Stimulated activated naive CD8-positive, alpha-beta T cell treated with anti-CD3 and anti-CD28 coated beads, Interleukin-15, amount 100 ng/mL, for 72 hours (primary cell): ENCODE data around the gene NOL4L.
A peak's percentile ranks its signal among the peaks of the same experiment; 100 is the strongest.

Experiments
- ATAC-seq: fragments of 150-1000 bp; cut with Tn5 transposase; 2 replicates; pipeline ENCODE4 v1.10.0; 2021; ENCODE audit warnings: mild to moderate bottlenecking, moderate library complexity
- DNase-seq, 2 donors: peaks; one replicate each; pipeline ENCODE4 v3.0.0; 2021 to 2022
- H3K27ac Mint-ChIP-seq, 2 donors: one replicate each; pipeline ENCODE4 v1.8.0; 2022; ENCODE audit warnings: mild to moderate bottlenecking in 2 of 2, mixed read lengths in 2 of 2, moderate library complexity in 2 of 2
- H3K27me3 Mint-ChIP-seq: one replicate; pipeline ENCODE4 v1.8.0; 2022; ENCODE audit warnings: mixed read lengths
- H3K4me1 Mint-ChIP-seq: one replicate; pipeline ENCODE4 v1.8.0; 2022; ENCODE audit warnings: mild to moderate bottlenecking, mixed read lengths
- H3K4me3 Mint-ChIP-seq, 2 donors: one replicate each; pipeline ENCODE4 v1.8.0; 2022; ENCODE audit warnings: mild to moderate bottlenecking in 2 of 2, mixed read lengths in 2 of 2, moderate library complexity in 1 of 2
- H3K9me3 Mint-ChIP-seq, 2 donors: one replicate each; pipeline ENCODE4 v1.8.0; 2022; ENCODE audit warnings: mixed read lengths in 2 of 2

The NOL4L gene

DNA sequence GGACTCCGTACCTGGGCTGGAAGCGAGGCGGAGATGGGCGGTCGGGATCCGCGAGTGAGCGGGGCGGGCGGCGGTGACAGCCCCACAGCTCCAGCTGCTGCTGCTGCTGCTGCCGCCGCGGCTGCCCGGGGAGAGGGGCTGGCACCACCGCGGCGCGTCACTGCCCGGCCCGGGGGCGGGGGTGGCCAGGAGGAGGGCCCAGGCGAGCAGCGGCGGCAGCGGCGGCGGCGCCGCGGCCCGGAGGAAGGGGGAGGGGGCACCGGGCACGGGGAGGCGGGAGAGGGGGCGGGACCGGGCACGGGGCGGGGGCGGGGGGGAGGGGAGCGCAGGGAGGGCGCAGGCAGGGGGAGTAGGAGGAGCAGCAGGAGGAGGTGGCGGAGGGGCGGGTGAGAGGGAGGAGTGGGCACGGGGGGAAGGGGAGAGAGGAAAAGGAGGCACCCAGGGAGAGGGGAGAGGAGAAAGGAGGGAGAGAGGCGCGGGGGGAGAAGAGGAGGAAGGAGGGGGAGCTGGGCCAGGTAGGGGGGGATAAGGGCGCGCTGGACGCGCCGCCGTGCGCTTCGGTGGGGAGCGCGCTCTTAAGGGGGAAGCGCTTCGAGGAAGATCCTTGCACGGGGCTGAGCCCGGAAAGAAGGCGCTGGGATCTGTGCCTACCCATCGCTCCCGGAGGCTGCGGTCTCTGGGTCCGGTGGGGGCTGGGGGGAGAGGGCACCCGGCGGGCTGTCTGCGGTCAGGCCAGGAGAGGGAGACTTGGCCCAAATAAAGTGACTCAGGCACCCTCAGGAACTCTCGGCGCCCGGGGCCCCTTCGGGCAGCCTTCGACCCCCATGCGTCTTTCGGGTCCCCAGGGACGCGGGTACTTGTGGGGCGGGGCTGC lies 101.5 kb downstream of the NOL4L start:
- Mint-ChIP-seq H3K9me3 (peaks cover 0 to 6% of the 10 kb centered on the region in 2 donors), H3K4me3 (peak overlapping the region; percentile 83 to 87), H3K27me3 (no peaks in the 10 kb centered on the region), H3K27ac (peak overlapping the region in 1 of 2 donors; percentile 76), H3K4me1 (peaks cover 68% of the 10 kb centered on the region)
- DNase-seq (peak; percentile 50 to 54), ATAC-seq (peak; percentile 52)

DNA sequence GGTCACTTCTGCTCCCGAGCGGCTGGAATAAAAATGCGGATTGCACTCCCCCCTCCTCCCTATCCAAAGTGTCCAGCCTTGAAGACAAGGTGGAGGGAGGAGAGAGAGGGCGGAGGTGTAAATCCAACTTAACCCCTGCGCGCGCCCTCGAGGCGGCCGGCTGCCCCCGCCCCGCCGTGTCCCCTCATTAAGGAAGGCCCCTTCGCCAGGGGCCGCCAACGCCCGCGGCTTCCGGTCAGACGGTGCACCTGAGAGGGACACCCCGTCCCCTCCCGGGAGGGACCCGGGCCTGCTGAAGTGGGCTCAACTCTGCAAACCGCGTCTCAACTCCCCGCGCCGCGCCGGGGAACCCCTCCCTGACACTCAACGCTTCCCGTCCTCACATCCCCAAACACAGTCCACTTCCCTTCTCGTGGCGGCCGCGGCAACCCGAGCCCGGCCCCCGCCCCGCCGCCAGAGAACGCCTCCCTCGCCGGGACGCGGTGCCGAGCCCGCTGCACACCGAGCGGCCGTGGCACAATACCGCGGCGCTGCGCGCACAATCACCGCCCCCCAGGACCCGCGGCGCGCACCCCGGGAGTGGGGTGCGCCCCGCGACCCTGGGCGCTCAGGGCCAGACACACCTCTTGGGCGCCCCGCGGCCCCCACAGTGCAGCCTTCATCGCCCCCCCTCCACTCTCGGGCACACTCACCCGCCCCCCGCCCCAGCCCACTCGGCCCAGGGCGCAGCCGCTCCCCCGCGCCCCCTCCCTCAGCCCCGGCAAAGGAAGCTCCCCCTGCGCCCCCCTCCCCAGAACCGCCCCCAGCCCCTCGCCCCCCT lies 102.5 kb downstream of the NOL4L start:
- peak overlapping the region; percentile 82 to 83 for H3K4me3 Mint-ChIP-seq
- ATAC-seq: peak; percentile 33
- H3K27ac Mint-ChIP-seq: no peak overlapping the region
- no peaks in the 10 kb centered on the region for H3K9me3 Mint-ChIP-seq
- H3K4me1 Mint-ChIP-seq: peaks cover 77% of the 10 kb centered on the region
- DNase-seq: peak in 1 of 2 donors; percentile 33
- no peaks in the 10 kb centered on the region for H3K27me3 Mint-ChIP-seq

DNA sequence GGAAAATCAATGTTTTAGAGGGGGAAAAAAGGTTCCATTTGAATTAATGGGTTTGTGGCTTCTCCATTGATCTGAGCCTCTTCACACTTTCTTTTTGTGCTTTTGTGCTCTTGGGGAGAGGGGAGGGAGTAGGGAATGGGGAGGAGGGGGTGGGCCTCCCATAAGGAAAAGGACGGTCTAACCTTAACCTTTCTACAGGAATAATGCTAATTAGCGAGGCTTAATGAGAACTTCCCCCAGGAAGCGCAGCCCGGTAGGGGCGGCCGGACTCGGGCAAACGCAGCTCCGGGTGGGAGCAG lies 103.0 kb downstream of the NOL4L start:
- Mint-ChIP-seq H3K4me1 (peaks cover 78% of the 10 kb centered on the region), H3K4me3 (peak overlapping the region; percentile 55 to 83), H3K9me3 (no peaks in the 10 kb centered on the region), H3K27me3 (no peaks in the 10 kb centered on the region), H3K27ac (no peak overlapping the region)
- no peak for ATAC-seq
- no peak for DNase-seq

DNA sequence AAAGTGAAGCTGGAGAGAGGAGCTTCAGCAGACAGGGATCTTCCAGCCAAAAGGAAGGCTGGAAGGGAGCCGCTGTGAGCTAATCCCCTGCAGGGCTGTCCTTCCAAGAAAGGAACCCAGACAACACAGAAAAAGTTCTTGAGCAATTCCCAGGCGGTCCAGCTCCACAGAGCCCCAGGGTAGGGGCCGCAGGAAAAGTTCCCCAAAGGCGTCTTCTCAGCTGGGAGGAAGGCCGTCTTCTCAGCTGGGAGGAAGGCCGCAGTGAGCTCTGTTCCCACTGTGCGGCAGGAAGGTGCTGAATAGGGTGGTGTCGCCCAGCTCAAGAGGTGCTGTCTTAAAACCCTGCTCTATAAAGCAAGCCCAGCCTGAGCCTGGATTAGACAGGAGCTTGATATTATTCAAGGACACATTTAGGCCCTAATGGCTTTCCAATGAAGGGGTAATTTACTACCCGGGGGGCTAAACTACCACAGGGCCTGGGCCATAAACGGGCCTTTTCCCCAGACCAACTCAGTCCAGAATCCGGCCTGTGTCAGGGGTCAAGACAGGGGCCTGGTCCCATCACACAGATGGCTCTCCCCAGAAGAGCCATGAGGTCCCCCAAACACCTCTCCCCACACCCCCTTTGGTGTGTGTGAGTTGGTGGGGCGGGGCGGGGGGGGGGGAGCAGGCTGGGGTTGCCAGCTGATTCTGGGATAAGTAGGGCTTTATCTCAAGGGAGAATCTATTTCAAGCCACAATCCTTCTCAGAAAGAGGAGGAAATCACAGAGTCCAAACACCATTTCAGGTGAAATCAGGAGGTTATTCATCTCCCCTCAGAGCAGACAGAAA lies 103.6 kb downstream of the NOL4L start:
- Mint-ChIP-seq H3K4me1 (peaks cover 83% of the 10 kb centered on the region), H3K27ac (peak overlapping the region in 1 of 2 donors; percentile 2), H3K4me3 (peak overlapping the region; percentile 55 to 83), H3K27me3 (no peaks in the 10 kb centered on the region), H3K9me3 (no peaks in the 10 kb centered on the region)
- no peak for ATAC-seq
- no peak for DNase-seq

DNA sequence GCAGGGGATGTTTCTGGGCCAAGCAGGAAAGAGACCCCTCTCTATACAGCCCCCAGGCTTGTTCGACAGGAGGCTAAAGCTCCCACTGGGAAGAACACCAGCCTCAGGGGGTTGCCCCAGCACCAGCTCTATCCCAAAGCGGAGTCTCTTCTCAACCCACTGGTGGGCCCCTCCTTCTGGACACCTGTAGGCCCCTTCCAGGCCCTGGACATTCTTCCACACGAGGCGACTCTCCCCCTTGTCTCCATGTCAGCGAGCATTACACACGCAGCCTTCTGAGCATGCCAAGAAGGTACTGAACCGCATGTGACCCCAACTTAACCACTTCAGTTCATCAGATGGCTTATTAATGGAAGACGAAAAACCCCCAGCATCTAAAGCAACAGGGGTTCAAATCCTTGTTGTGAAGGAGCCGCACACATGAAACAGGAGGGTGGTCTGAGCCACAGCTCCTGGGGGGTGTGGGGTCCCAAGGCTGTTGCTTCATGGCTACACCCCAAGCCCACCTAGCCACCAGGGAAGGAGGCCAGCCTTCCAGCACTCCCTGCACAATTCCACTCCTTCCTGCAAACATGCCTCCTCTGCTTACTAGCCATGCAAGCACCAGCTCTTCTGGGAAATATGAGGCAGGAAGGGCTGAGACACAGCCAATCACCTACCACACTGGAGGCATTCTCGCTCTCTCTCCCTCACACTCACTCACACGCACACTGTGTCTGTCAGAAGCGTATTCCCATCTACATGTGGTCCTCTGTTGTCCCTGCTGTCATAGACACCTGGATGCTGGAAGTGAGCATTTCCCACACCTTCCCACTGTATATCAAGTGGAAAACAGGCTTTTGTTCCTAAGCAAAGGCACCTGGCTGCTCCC lies 104.5 kb downstream of the NOL4L start:
- Mint-ChIP-seq H3K4me1 (peaks cover 83% of the 10 kb centered on the region), H3K9me3 (no peaks in the 10 kb centered on the region), H3K27me3 (no peaks in the 10 kb centered on the region), H3K27ac (peak overlapping the region in 1 of 2 donors; percentile 2), H3K4me3 (no peak overlapping the region)
- DNase-seq: no peak
- ATAC-seq: no peak

DNA sequence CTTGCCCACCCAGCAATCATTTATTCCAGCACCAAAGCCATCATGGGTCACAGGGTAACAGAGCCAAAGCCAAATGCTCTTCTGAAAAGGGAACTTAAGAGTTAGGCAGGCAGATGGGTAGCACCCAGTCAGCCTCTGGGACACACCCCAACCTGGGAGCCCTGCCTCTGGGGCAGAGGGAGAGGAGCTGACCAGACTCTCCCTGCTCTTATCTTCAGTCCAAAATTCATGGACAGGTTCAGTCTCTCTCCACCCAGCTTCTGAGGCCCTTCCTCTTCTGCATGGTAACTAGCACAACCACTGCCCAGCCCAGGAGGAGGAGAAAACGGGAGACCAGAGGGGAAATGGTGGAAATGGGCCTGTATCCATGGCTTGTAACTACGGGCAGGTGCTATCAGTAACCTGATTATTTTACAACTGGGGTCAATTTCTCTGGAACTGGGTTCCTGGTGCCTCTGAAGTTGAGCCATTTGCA lies 105.4 kb downstream of the NOL4L start:
- Mint-ChIP-seq H3K4me3 (no peak overlapping the region), H3K9me3 (no peaks in the 10 kb centered on the region), H3K27me3 (no peaks in the 10 kb centered on the region), H3K27ac (peak overlapping the region; percentile 3 to 47), H3K4me1 (peaks cover 83% of the 10 kb centered on the region)
- DNase-seq: no peak
- no peak for ATAC-seq

DNA sequence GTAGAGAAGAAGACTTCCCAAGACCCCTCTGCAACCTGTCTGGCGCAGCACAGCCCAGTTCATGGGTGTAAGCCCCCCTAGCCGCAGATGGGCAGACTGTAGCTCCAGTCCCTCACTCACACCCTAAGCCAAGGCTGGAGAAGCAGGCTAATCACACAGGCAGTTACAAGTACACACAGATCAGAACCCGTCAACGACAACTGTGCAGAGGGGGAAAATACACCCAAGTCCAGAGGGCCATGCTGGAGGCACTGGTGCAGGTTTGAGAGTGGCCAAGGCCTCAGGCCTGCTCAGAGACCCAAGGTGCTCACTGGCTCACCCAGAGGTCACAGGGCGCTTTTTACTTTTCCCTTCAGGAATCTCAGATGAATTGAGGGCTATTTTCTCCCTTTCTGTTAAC lies 106.1 kb downstream of the NOL4L start:
- no peak for ATAC-seq
- no peak overlapping the region for H3K27ac Mint-ChIP-seq
- peaks cover 79% of the 10 kb centered on the region for H3K4me1 Mint-ChIP-seq
- no peaks in the 10 kb centered on the region for H3K27me3 Mint-ChIP-seq
- no peak overlapping the region for H3K4me3 Mint-ChIP-seq
- no peaks in the 10 kb centered on the region for H3K9me3 Mint-ChIP-seq
- DNase-seq: no peak

DNA sequence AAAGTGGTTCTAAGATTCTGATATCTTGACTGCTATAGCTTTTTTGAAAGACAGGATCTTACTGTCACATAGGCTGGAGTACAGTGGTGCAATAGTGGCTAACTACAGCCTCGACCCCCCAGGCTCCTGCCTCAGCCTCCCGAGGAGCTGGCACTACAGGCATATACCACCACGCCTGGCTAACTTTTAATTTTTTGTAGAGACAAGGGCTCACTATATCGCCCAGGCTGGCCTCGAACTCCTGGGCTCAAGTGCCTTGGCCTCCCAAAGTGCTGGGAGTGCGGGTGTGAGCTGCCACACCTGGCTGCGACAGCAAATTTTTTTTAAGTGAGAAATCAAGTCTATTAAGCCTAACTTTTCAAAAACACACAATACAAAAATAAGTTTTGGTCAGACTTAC lies 106.6 kb downstream of the NOL4L start:
- Mint-ChIP-seq H3K4me1 (peaks cover 83% of the 10 kb centered on the region), H3K27ac (peak overlapping the region in 1 of 2 donors; percentile 67), H3K4me3 (no peak overlapping the region), H3K27me3 (no peaks in the 10 kb centered on the region), H3K9me3 (no peaks in the 10 kb centered on the region)
- ATAC-seq (no peak), DNase-seq (no peak)

DNA sequence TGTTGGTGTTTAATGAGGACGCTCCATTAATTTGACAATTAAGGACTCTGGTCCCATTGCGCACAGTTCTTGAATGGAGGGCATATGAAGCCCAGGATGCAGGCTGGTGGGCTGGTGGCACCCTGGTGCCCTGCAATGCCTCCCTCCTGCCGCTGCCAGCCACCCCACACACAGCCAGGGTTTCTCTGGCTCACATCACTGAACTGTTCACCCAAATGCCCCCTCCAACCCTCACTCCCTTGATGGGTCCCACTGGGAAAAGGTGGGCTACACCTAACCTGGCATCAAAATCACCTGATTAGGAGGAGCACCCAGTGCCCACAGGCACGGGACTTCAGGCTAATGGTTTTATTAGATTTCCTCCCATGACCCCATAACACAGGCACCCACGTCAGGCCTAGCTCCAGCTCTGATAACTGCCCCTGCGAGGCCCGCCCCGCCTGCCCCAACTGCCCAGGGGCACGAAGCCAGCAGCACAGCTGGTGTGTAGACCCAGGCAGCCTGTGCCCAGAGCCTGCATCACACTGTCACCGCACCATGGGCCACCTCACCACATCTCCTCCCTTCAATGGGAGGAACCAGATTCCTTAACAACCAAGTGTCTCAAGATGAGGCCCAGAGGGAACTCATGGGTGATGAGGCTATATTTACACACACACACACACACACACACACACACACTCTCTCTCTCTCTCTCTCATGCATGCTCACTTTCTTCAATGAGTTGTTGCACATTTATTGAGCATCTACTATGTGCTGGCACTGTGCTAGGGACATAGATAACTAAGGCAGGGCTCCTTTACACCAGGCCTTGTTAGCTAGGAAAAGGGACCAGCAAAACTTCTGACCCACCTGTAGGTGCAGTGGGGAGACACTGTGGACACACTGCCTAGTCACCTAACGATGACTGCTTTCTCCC lies 107.3 kb downstream of the NOL4L start:
- DNase-seq: no peak
- Mint-ChIP-seq H3K4me1 (peaks cover 85% of the 10 kb centered on the region), H3K27ac (peak overlapping the region in 1 of 2 donors; percentile 8), H3K27me3 (no peaks in the 10 kb centered on the region), H3K9me3 (no peaks in the 10 kb centered on the region), H3K4me3 (no peak overlapping the region)
- no peak for ATAC-seq

DNA sequence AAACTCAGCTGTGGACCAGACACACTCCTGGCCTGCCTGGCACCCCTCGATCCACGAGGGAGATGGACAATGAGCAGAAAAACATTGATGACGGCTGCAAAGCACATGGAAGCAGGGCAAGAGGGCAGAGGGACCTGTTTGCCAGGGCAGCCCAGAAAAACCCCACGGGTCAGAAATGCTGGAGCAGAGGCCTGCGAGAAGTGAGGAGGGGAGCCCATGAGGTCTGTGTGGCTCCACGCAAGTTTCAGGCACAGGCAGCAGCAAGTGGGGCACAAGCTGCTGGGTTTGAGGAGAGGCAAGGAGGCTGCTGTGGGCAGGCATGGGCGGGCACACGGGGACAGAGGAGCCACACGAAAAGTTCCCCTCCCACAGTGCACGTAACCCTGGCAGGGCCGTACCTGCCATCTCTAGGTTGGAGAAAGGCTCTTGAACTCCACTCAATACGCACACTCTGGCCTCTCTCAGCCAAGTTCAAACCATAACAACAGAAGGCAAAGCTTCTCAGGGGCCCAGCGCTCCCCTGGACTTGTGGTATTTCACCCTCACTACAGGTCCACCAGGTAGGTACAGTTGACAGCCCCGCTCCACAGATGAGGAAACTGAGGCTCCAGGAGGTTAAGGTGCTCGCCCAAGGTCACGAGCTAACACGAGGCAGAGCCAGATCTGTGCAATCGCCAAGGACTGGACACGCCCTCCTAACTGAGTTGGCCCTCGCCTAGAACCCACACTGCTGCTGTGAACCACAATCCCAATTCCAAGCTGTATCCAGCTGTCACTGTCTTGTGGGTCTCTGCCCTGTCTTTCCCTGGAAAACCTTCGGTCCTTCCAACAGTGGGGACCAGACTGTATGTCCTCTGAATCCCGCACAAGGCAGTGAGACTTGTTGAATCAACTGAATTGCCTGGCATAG lies 108.2 kb downstream of the NOL4L start:
- Mint-ChIP-seq H3K27me3 (no peaks in the 10 kb centered on the region), H3K4me1 (peaks cover 82% of the 10 kb centered on the region), H3K9me3 (no peaks in the 10 kb centered on the region), H3K4me3 (peak overlapping the region; percentile 30 to 45), H3K27ac (peak overlapping the region in 1 of 2 donors; percentile 19)
- DNase-seq: no peak
- no peak for ATAC-seq

DNA sequence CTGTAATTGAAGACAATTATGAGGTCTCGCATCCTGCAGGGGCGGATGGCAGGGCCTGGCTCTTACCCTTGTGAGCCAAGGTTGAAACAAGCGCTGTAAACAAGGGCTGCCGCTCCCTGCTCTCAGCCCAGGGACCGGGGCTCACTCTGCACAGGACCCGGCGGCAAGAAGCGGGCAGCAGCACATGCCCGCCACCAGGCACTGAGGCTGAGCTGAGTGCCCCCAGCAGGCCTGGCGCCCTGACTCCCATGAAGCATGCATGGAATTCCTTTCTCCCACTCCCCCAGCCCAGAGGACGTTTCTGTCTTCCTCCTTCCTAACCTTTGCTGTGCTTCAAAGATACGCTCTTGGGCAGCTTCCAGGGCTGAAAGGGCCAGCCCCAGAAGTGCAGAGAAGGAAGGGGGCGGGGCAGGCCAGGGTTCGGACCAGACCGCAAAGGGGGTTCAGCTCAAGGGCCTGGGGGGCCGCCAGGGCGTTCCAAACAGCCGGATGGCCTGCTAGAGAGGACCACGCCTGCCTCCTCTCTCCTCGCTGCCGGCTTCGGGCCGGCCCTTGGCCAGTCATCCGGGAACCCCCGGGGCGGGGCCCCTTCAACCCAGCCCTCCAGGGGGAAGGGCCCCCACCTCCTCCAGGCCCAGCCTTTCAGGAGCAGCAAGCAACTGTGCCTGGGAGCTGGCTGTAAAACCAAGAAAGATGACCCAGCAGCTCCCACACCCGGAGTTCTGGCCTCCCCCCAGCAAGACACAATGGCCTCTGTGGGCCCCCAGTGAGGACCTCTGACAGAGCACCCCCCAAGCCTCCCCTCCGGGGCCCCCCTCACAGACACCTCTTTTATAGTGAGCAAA lies 109.9 kb downstream of the NOL4L start:
- H3K4me3 Mint-ChIP-seq: peak overlapping the region in 1 of 2 donors; percentile 41
- peak overlapping the region; percentile 38 to 86 for H3K27ac Mint-ChIP-seq
- peak; percentile 53 for ATAC-seq
- H3K4me1 Mint-ChIP-seq: peaks cover 82% of the 10 kb centered on the region
- no peak for DNase-seq
- no peaks in the 10 kb centered on the region for H3K27me3 Mint-ChIP-seq
- H3K9me3 Mint-ChIP-seq: no peaks in the 10 kb centered on the region

DNA sequence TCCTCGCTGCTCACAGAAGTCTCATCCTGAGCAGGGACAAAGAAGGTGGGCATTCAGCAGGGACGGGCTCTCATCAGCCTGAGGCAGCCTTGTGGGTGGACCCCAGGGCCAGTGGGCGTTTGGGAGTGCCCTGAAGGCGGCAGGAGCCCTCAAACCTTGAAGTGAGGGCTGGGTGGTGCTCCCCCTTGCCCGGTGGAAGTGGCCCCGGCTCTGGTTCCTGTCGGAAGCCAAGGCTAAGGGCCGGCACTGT lies 110.5 kb downstream of the NOL4L start:
- ATAC-seq: no peak
- Mint-ChIP-seq H3K27me3 (no peaks in the 10 kb centered on the region), H3K27ac (no peak overlapping the region), H3K4me3 (no peak overlapping the region), H3K4me1 (peaks cover 79% of the 10 kb centered on the region), H3K9me3 (no peaks in the 10 kb centered on the region)
- DNase-seq: no peak
